ENCODE results near the gene LTBP1.

LTBP1 gene

DNA sequence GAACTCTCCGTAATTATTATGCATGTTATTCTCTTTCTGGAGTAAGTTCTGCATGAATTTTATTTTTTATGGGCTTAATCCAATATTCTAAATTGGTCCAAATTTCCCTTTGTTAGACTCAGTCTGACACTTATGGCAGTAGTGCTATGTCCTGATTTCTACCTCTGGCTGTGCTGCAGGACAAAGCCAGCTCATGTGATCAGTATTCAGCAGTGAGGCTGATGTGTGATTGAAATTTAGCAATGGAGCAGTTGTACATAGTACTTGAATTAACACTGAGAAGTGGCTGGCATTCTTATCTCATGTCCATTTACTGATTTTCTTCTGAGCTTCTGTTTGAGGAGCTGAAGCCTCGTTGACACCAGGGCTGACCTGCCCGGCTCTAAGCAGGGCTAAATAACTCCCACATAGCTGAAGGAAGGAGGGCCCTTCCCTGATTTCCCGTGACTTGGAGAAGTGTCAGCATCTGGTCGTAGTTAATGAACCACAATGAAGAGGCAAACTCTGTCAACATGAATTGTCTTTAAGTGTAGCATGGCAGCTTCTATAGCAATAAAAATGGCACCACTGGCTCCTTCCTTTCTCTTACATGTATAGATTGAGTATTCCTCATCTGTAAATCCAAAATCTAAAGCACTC lies 370.7 kb downstream of the LTBP1 start:
- TF ChIP-seq EGR1 (IDR thresholded peaks at IDR 0.05) (no peak), EP300 (IDR thresholded peaks at IDR 0.05; ENCODE audit: borderline replicate concordance) (no peak), TEAD4 (IDR thresholded peaks at IDR 0.05) (no peak), TAF1 (IDR thresholded peaks at IDR 0.05; ENCODE audit: low read depth) (no peak), ZBTB7A (IDR thresholded peaks at IDR 0.05; ENCODE audit: low read depth) (no peak), CEBPB (IDR thresholded peaks at IDR 0.05) (no peak), FOXM1 (IDR thresholded peaks at IDR 0.05; ENCODE audit: borderline replicate concordance, low read depth) (no peak), CREB1 (IDR thresholded peaks at IDR 0.05; ENCODE audit: low read depth) (no peak), RAD21 (IDR thresholded peaks at IDR 0.05; ENCODE audit: low read depth) (no peak), TCF12 (IDR thresholded peaks at IDR 0.05; ENCODE audit: low read depth) (no peak), YY1 (IDR thresholded peaks at IDR 0.05; ENCODE audit: low read depth) (no peak), NFIC (IDR thresholded peaks at IDR 0.05) (no peak)
- TF ChIP-seq, protein P1, sequence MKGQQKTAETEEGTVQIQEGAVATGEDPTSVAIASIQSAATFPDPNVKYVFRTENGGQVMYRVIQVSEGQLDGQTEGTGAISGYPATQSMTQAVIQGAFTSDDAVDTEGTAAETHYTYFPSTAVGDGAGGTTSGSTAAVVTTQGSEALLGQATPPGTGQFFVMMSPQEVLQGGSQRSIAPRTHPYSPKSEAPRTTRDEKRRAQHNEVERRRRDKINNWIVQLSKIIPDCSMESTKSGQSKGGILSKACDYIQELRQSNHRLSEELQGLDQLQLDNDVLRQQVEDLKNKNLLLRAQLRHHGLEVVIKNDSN (IDR thresholded peaks at IDR 0.05) = no peak
- TF ChIP-seq, protein P2, sequence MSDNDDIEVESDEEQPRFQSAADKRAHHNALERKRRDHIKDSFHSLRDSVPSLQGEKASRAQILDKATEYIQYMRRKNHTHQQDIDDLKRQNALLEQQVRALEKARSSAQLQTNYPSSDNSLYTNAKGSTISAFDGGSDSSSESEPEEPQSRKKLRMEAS (IDR thresholded peaks at IDR 0.05) = no peak
- TF ChIP-seq, protein P3, sequence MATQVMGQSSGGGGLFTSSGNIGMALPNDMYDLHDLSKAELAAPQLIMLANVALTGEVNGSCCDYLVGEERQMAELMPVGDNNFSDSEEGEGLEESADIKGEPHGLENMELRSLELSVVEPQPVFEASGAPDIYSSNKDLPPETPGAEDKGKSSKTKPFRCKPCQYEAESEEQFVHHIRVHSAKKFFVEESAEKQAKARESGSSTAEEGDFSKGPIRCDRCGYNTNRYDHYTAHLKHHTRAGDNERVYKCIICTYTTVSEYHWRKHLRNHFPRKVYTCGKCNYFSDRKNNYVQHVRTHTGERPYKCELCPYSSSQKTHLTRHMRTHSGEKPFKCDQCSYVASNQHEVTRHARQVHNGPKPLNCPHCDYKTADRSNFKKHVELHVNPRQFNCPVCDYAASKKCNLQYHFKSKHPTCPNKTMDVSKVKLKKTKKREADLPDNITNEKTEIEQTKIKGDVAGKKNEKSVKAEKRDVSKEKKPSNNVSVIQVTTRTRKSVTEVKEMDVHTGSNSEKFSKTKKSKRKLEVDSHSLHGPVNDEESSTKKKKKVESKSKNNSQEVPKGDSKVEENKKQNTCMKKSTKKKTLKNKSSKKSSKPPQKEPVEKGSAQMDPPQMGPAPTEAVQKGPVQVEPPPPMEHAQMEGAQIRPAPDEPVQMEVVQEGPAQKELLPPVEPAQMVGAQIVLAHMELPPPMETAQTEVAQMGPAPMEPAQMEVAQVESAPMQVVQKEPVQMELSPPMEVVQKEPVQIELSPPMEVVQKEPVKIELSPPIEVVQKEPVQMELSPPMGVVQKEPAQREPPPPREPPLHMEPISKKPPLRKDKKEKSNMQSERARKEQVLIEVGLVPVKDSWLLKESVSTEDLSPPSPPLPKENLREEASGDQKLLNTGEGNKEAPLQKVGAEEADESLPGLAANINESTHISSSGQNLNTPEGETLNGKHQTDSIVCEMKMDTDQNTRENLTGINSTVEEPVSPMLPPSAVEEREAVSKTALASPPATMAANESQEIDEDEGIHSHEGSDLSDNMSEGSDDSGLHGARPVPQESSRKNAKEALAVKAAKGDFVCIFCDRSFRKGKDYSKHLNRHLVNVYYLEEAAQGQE (IDR thresholded peaks at IDR 0.05; ENCODE audit: low read depth) = no peak

DNA sequence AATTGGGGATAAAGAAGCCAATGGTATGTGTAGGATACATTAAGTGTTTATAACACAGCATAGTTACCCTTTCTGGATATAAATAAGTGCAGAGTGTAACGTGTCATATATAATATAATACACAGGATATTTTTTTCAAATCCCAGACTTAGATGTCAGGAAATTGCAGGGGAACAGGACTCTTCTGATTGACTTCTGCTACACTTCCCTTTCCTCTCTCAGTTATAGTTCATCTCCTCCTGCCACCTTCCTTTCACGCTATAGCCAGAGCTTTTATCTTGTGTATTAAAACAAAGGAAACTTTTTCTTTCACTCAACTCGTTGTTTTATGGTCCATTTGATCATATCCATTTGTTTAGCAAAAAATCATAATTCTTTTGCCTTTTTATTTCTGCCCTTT lies 371.7 kb downstream of the LTBP1 start:
- TF ChIP-seq CEBPB (IDR thresholded peaks at IDR 0.05) (no peak), TAF1 (IDR thresholded peaks at IDR 0.05; ENCODE audit: low read depth) (no peak), ZBTB7A (IDR thresholded peaks at IDR 0.05; ENCODE audit: low read depth) (no peak), NFIC (IDR thresholded peaks at IDR 0.05) (no peak), YY1 (IDR thresholded peaks at IDR 0.05; ENCODE audit: low read depth) (no peak), EP300 (IDR thresholded peaks at IDR 0.05; ENCODE audit: borderline replicate concordance) (no peak), TEAD4 (IDR thresholded peaks at IDR 0.05) (no peak), FOXM1 (IDR thresholded peaks at IDR 0.05; ENCODE audit: borderline replicate concordance, low read depth) (no peak), RAD21 (IDR thresholded peaks at IDR 0.05; ENCODE audit: low read depth) (no peak), EGR1 (IDR thresholded peaks at IDR 0.05) (no peak), CREB1 (IDR thresholded peaks at IDR 0.05; ENCODE audit: low read depth) (no peak)
- TF ChIP-seq, protein P1 (IDR thresholded peaks at IDR 0.05) = no peak
- TF ChIP-seq, protein P2 (IDR thresholded peaks at IDR 0.05) = no peak
- TF ChIP-seq, protein P3 (IDR thresholded peaks at IDR 0.05; ENCODE audit: low read depth) = no peak

DNA sequence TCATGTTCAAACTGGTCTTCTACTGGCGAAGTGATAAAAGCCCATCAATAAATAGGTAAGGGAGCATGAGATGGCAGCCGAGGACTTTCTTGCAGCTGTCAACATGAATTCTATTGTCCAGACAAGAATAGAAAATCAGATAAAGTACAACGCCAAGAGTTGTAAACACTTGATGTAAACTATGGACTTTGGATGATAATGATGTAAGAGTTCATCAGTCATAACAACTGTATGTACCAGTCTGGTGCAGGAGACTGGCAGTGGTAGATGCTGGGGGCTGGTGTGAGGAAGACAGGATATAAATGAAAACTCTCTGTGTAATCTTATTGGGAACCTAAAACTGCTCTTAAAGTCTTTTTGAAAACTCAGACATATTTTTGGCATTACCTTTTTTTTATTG lies 373.8 kb downstream of the LTBP1 start:
- TF ChIP-seq ZBTB7A (IDR thresholded peaks at IDR 0.05; ENCODE audit: low read depth) = no peak
- TF ChIP-seq, protein P1 (IDR thresholded peaks at IDR 0.05) = no peak
- no peak for TF ChIP-seq NFIC (IDR thresholded peaks at IDR 0.05)
- no peak for TF ChIP-seq RAD21 (IDR thresholded peaks at IDR 0.05; ENCODE audit: low read depth)
- TF ChIP-seq CEBPB (IDR thresholded peaks at IDR 0.05) = no peak
- TF ChIP-seq, protein P2 (IDR thresholded peaks at IDR 0.05) = no peak
- TF ChIP-seq FOXM1 (IDR thresholded peaks at IDR 0.05; ENCODE audit: borderline replicate concordance, low read depth) = no peak
- TF ChIP-seq CREB1 (IDR thresholded peaks at IDR 0.05; ENCODE audit: low read depth) = no peak
- TF ChIP-seq TCF12 (IDR thresholded peaks at IDR 0.05; ENCODE audit: low read depth) = no peak
- TF ChIP-seq YY1 (IDR thresholded peaks at IDR 0.05; ENCODE audit: low read depth) = no peak
- no peak for TF ChIP-seq TEAD4 (IDR thresholded peaks at IDR 0.05)

DNA sequence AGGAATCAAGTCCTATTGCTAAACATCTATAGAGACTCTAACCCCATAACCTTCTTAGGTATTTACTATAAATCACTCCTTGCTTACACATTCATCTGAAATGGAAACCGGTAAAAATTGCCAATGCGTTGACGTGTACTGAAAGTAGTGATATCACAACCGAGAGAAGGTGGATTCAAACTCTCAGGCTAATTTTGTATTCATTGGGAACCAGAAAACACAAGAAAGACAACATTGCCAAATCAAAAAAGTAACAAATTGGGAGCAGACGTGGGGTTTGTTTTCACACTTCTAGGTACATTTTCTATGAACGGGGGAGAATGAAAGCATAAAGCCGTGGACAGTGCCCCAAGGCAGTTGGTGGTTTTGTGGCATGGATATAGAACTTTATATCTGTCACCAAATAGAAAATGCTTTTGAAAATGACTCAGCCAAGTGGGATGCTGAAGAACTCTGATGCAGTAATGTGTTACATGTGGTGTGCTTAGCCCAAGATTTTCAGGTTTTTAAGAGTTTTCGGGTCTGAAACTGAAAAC lies 374.6 kb downstream of the LTBP1 start:
- TF ChIP-seq RAD21 (IDR thresholded peaks at IDR 0.05; ENCODE audit: low read depth) (no peak), EGR1 (IDR thresholded peaks at IDR 0.05) (no peak)

DNA sequence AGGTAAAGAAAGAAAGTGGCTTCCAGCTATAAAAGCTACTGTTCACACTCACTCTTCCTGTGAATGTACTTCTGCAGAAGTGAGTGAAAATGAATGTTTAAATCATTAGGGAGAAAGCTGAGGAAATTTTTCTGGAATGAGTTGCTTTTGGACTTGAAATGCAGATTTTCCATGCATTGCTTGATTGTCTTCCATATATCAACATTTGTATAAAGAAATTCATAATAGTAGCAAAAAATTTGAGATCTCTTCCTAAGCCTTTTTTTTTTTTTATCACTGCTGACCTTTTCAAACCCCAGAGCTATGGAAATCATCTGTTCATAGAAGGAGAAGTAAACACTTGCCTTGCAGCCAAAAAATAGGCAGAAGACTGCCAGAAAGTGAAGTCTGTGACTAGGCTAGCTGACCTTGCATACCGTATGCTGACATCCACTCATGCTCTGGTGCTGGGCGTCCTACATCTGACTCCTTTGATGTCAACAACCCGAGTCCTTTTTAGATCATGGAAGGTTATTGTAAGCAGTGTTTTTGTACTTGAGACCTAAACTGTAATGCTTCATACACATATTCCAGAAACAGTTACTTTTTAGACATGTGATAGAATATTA lies 375.2 kb downstream of the LTBP1 start:
- TF ChIP-seq EP300 (IDR thresholded peaks at IDR 0.05; ENCODE audit: borderline replicate concordance) = no peak
- TF ChIP-seq, protein P3 (IDR thresholded peaks at IDR 0.05; ENCODE audit: low read depth) = no peak
- no peak for TF ChIP-seq TCF12 (IDR thresholded peaks at IDR 0.05; ENCODE audit: low read depth)
- TF ChIP-seq, protein P1 (IDR thresholded peaks at IDR 0.05) = no peak
- no peak for TF ChIP-seq EGR1 (IDR thresholded peaks at IDR 0.05)
- TF ChIP-seq TEAD4 (IDR thresholded peaks at IDR 0.05) = no peak
- no peak for TF ChIP-seq FOXM1 (IDR thresholded peaks at IDR 0.05; ENCODE audit: borderline replicate concordance, low read depth)
- no peak for TF ChIP-seq TAF1 (IDR thresholded peaks at IDR 0.05; ENCODE audit: low read depth)
- no peak for TF ChIP-seq CREB1 (IDR thresholded peaks at IDR 0.05; ENCODE audit: low read depth)
- TF ChIP-seq, protein P2 (IDR thresholded peaks at IDR 0.05) = no peak
- TF ChIP-seq YY1 (IDR thresholded peaks at IDR 0.05; ENCODE audit: low read depth) = no peak
- no peak for TF ChIP-seq CEBPB (IDR thresholded peaks at IDR 0.05)
- no peak for TF ChIP-seq NFIC (IDR thresholded peaks at IDR 0.05)
- TF ChIP-seq RAD21 (IDR thresholded peaks at IDR 0.05; ENCODE audit: low read depth) = no peak
- no peak for TF ChIP-seq ZBTB7A (IDR thresholded peaks at IDR 0.05; ENCODE audit: low read depth)

All from Ishikawa (cell line).